22Rv1 (cell line): ENCODE data around the gene ILDR2.

Experiments
- CTCF ChIP-seq: fragments of 450-650 bp; IDR thresholded peaks from 2 replicates; pipeline ENCODE4 v1.5.1; 2017; ENCODE audit warnings: mild to moderate bottlenecking
- ZFX ChIP-seq: fragments of 450-650 bp; IDR thresholded peaks from 2 replicates; pipeline ENCODE4 v1.6.1; 2017; ENCODE audit warnings: antibody characterized with exemption, borderline replicate concordance

- no peak for TF ChIP-seq CTCF
- TF ChIP-seq ZFX = no peak
Measured at GRCh38 chr1:166969074-166969677, 6.2 kb downstream of the ILDR2 start.
